HG03064 (cell line): Measurements from ENCODE around the gene TNNT2.

Experiments used
- ATAC-seq: cut with Tn5 transposase; IDR thresholded peaks from one replicate; pipeline ENCODE4 v1.9.1; 2021; ENCODE audit warnings: low read depth; ENCODE audit not compliant: unreplicated experiment

Gene TNNT2

GRCh38 chr1:201336711-201337450 lies 40.6 kb downstream of the TNNT2 start:
- ATAC-seq, result no peak

DNA sequence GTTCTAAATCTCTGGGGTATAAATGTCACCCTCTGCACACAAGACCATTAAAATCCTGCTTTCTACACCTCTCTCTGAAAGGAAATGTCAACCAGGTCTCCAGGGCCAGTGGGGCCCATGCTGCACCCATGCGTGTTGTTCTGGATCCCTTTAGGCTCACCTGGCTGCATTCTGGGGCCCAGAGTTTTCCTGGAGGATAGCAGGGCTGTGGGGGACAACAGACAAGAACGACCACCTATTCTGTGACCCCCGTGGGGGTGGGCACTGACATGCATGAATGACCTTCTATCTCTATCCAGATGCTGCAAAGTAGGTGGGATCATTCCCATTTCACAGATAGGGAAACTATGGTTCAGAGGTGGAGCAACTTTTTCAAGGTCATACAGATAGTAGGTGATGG lies 41.6 kb downstream of the TNNT2 start:
- no peak for ATAC-seq

GRCh38 chr1:201335174-201335870 lies 42.2 kb downstream of the TNNT2 start:
- no peak for ATAC-seq

DNA sequence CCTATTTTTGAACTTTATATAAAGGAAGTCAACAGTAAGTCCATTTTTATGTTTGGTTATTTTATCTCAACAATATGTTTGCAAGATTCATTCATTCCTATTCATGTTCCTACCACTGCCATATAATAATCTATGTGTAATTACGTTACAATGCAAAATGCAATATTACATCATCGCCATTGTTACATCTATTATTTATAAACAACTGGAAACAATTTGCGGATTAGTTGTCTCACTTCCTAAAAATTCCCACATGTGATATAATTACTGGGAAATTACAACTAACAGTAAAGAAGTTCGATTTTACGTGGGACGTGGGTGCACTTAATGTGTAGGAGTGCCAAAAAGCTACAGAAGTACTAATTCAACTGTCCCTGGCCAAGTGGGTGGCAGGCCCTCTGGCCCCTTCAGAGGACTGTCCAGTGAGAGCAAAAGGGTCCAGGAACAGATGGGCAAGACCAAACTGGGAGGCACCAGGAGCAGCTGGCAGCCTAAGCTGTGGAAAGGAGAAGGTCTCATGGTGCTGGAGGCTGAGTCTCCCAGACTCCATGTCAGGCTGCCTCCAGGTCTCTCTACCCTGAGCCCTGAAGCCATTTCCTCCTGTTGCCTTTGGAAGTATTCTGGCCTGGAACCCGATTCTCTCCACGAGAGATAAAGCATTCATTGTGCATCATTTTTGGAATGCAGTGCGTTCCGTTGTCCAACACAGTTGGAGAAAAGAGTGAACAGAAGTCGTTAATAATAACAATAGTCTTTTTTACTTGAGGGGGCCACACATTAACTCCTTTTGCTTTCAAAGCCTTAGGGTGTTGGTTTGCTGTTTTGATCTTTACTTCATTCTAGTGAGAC lies 42.9 kb downstream of the TNNT2 start:
- no peak for ATAC-seq

- ATAC-seq, result no peak
These were observed 44.7 kb downstream of the TNNT2 start for GRCh38 chr1:201332616-201333335.

GRCh38 chr1:201332021-201332420 lies 45.5 kb downstream of the TNNT2 start:
- no peak for ATAC-seq

DNA sequence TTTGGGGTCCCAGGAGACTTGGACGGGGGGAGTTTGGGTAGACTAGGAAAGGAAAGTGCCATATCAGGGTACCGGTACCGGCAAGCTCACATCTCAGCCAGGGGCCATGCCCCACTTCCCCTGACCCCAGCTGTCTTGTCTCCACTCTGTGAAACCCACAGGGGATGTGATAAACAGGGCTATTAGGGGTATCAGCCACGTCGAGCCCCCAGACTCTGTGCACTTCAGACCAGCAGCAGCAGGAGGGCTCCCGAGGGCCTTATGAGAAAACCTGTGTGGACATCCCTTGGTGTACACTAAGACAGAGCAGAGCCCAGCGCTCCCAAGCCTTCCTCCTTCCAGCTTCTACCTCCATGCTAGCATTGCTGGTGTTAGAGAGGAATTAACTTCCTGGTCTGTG lies 46.3 kb downstream of the TNNT2 start:
- no peak for ATAC-seq

GRCh38 chr1:201330541-201330940 lies 46.9 kb downstream of the TNNT2 start:
- ATAC-seq, result no peak

- no peak for ATAC-seq
These were observed 47.7 kb downstream of the TNNT2 start for GRCh38 chr1:201329801-201330200.

- ATAC-seq, result no peak
These were observed 48.2 kb downstream of the TNNT2 start for GRCh38 chr1:201329286-201329685.

GRCh38 chr1:201328576-201328975 lies 48.9 kb downstream of the TNNT2 start:
- no peak for ATAC-seq

GRCh38 chr1:201327687-201328240 lies 49.7 kb downstream of the TNNT2 start:
- ATAC-seq, result no peak

GRCh38 chr1:201326710-201327109 lies 50.8 kb downstream of the TNNT2 start:
- ATAC-seq, result no peak

GRCh38 chr1:201325678-201326060 lies 51.8 kb downstream of the TNNT2 start:
- no peak for ATAC-seq

DNA sequence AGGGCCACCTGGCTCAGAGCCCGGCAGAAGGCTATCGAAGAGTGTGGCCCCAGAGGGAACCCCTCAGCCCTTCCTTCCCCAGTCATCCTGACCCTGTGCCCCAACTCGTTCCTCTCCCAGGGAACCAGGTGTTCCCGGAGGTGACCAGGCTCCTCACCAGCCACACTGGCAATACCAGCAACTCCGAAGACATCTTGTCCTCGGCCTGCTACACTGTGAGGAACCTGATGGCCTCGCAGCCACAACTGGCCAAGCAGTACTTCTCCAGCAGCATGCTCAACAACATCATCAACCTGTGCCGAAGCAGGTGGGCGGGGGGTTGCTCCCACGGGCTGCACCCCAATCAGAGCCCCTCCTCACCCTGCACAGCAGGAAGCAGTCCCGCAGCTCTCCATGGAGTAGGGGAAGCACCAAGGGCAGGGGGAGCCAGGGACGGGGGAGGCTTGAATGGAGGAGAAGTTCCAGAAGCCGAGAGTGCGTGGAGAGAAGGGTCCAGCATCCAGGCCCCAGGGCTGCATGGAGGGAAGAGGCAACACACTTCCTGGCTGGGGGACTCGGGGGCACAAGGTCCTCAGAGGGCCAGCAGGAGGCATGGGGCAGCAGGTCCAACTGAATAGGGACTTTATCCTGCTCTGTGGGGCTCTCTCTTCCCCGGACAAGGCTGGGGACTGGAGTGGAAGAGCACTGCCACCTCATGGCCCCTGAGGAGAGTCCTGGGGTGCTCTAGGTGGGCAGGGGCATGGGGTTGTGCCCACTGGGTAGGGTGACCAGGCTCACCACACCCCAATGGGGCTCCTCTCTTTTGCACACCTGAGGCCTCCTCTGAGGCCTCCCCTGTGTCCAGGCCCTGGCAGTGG lies 52.4 kb downstream of the TNNT2 start:
- no peak for ATAC-seq

GRCh38 chr1:201324306-201324705 lies 53.2 kb downstream of the TNNT2 start:
- ATAC-seq, result no peak

DNA sequence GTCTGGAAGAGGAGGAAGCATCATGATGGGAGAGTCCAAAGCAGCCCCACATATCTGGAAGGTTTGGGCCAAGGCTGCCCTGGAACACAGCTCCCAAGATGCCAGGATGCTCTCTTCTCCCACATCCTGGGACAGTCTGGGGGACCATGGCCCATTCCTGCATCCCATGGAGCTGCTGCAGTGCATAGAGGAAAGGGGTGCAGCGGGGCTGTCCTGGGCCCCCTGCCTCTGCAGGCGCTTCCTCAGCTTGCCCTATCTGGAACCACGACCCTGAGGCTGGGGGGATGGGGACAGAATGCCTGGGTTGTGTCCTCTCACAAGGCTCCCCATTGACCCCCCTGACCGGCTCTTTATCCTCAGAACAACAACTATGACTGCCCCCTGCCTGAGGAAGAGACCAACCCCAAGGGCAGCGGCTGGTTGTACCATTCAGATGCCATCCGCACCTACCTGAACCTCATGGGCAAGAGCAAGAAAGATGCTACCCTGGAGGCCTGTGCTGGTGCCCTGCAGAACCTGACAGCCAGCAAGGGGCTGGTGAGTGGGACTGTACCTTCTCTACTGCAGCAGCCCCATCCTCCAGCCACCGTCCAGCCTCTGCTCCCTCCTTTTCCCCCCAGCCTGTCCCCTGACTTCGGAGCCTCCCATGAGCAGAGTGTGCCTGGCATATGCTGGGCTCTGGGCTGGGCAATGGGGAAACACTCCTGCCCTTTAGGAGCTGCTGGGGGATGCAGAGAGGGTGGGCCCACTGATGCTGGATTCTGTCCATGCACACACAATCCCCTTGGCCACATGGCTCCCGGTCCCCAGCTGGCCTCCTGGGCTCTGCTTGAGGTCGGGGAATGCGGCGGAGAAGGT lies 54.6 kb downstream of the TNNT2 start:
- ATAC-seq, result no peak

DNA sequence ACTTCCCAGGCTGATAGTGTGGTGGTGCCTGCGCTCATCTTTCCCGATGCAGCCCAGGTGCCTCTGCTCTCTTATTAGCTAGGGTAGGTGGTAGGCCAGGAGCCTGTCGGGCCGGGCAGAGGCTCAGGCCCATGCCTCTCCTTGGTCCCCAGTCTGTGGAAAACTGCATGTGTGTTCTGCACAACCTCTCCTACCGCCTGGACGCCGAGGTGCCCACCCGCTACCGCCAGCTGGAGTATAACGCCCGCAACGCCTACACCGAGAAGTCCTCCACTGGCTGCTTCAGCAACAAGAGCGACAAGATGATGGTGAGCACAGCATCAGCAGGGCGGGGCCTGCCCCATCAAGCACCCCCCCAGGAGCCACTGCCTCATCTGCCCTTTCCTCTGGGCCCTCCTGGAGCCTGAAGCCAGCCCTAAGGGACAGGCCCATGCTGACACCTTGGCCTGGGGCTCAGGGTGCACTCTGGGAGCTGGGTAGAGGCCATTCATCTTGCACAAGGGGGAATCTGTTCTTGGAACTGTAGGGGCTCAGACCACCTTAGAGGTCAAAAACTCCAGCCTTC lies 55.6 kb downstream of the TNNT2 start:
- ATAC-seq, result no peak
